K562 (cell line): ENCODE data around the gene NPIPB6.

Source experiments
- ATF7 ChIP-seq: fragments of 450-650 bp; IDR thresholded peaks from 2 replicates; pipeline ENCODE4 v1.7.1; 2014; ENCODE audit warnings: mild to moderate bottlenecking, moderate library complexity
- TAF1 ChIP-seq: IDR thresholded peaks from 2 replicates; pipeline ENCODE4 v1.6.1; 2011; ENCODE audit warnings: mild to moderate bottlenecking, low read length, moderate library complexity; ENCODE audit not compliant: insufficient read depth, control insufficient read depth, severe bottlenecking; ENCODE audit errors: extremely low read depth
- TF ChIP-seq, protein P1 (sequence below): fragments of 450-650 bp; conservative IDR thresholded peaks from 2 replicates; pipeline ENCODE4 v1.6.1; 2016; ENCODE audit warnings: missing genetic modification characterization, low read depth, mild to moderate bottlenecking, missing compliant biosample characterization, moderate library complexity

DNA sequence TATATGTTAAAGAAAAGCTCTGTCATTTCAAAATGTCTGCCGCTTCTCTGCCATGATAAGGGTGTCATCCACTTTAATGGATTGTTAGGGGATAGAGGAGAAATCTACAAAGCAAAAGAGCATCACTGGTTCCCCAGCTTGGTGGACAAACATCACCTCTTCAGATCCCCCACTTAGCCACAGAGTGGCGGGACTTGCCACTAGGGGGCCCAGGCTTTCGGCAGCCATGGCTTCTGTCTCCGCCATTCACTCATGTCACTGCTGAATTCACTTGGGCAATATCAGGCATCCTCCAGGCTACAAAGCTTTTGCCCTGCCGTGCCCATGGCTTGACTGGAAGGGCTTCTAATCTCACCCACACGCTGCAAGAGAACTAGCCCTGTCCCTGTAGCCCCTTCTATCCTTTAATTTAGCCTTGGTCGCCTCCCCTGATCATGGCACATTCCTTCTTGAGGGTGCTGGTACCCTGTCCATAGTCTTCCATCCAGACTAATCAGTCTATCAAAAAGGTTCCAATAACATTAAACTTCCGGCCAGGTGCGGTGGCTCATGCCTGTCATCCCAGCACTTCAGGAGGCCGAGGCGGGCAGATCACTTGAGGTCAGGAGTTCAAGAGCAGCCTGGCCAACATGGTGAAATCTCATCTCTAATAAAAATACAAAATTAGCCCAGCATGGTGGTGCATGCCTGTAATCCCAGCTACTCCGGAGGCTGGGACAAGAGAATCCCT, 36.3 kb downstream of the NPIPB6 start:
- no peak for TF ChIP-seq TAF1
- TF ChIP-seq ATF7: no peak
- TF ChIP-seq, protein P1, sequence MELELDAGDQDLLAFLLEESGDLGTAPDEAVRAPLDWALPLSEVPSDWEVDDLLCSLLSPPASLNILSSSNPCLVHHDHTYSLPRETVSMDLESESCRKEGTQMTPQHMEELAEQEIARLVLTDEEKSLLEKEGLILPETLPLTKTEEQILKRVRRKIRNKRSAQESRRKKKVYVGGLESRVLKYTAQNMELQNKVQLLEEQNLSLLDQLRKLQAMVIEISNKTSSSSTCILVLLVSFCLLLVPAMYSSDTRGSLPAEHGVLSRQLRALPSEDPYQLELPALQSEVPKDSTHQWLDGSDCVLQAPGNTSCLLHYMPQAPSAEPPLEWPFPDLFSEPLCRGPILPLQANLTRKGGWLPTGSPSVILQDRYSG (tag): no peak
